OCI-LY3 (cell line): Measurements from ENCODE around the gene SWT1.
"Not testable (repeated sequence)": the region's sequence is repeated elsewhere in the genome, so short reads cannot be mapped to it uniquely, and the experiment has no call there.

ENCODE experiments used
- CTCF ChIP-seq: fragments of 200-600, 300-600 bp; sonication (generic); IDR thresholded peaks from 2 replicates; pipeline ENCODE4 v1.5.1; 2014; ENCODE audit warnings: antibody characterized with exemption, low read length, low read depth
- EZH2phosphoT487 ChIP-seq: fragments of 200-600 bp; shearing (Covaris generic); IDR thresholded peaks from 2 replicates; pipeline ENCODE4 v1.6.1; 2018; ENCODE audit warnings: antibody characterized with exemption, mixed run types, low read depth

GRCh38 chr1:185321653-185322221, 164.8 kb downstream of the SWT1 start:
- TF ChIP-seq EZH2phosphoT487, CTCF: not testable (repeated sequence)
